Measurements from ENCODE around the gene MEG3. TPM values are rescaled to one million over a fixed set of nuclear protein-coding genes. Genes with fewer than 3 reads are reported as not detected.

Gene MEG3
- total and polyA plus RNA-seq, 9 of the 15 experiments (the other 6 are each of a cell fraction or from before 2014, with no cell fraction given): 0.10 to 5.3 (median 1.0) TPM; not detected in 1

- Histone ChIP-seq H2AFZ (ENCODE audit: low read depth, low read length) (no peak overlapping the region), H3K79me2 (ENCODE audit: control insufficient read depth, insufficient read depth, low read length) (no peaks in the 10 kb centered on the region), H3K4me3 (no peak overlapping the region), H3K9me3 (replicated peaks; ENCODE audit: control insufficient read depth, insufficient read depth, low read depth, low read length) (no peaks in the 10 kb centered on the region), H3K4me1 (replicated peaks in 1 of 2; ENCODE audit: control insufficient read depth in 2 of 2, insufficient read depth in 2 of 2, low read length in 2 of 2) (peaks cover 0 to 4% of the 10 kb centered on the region in 2 experiments; a peak in 3 of 5 replicates), H4K20me1 (replicated peaks; ENCODE audit: control insufficient read depth, insufficient read depth, low read length) (no peaks in the 10 kb centered on the region), H3K9me1 (ENCODE audit: control insufficient read depth, insufficient read depth, low read length) (no peaks in the 10 kb centered on the region), H3K9ac (ENCODE audit: insufficient read depth in 1 of 2, low read depth in 2 of 2, low read length in 2 of 2) (no peak overlapping the region), H3K27ac (ENCODE audit: extremely low read depth, low read depth, low read length) (no peak overlapping the region), H3K36me3 (ENCODE audit: control insufficient read depth, insufficient read depth, low read length) (no peaks in the 10 kb centered on the region), H3K4me2 (ENCODE audit: insufficient read depth, low read length) (no peak overlapping the region), H3K27me3 (ENCODE audit: control insufficient read depth in 2 of 2, insufficient read depth in 2 of 2, low read length in 2 of 2) (peaks cover 0 to 24% of the 10 kb centered on the region in 2 experiments; a peak in 3 of 5 replicates)
- 20% methylated on average over 6 of the region's 9 CpGs for WGBS (ENCODE audit: insufficient coverage, low coverage, missing lambda C conversion rate)
- POLR2A ChIA-PET: no interaction called here
- CTCF ChIA-PET (ENCODE audit: low intra/inter-chr PET ratio): no interaction called here
- intact Hi-C loops (cut with micrococcal nuclease): loop anchor here (10.0 kb wide), 1 partner anchor 175 kb away; no protein-coding TSS in a partner anchor
- no TSS peak for BruUV-seq (replicated peaks)
- in situ Hi-C loops (cut with MboI): loop anchor here (25.0 kb wide), 1 partner anchor 728 kb away; no protein-coding TSS in a partner anchor
- FAIRE-seq (no peak), DNase-seq (ENCODE audit: extremely low read depth in 1 of 4, low spot score in 3 of 4) (no peak), ATAC-seq (no peak)
- TF ChIP-seq MAX (CRISPR knock-in tag; IDR thresholded peaks at IDR 0.05) (no peak), ZFP1 (CRISPR knock-in tag; IDR thresholded peaks at IDR 0.05) (no peak), E2F3 (CRISPR knock-in tag; IDR thresholded peaks at IDR 0.05) (no peak), ZNF512 (tag; IDR thresholded peaks at IDR 0.05) (no peak), MAFK (IDR thresholded peaks at IDR 0.05; ENCODE audit: low read length) (no peak), PRMT5 (CRISPR knock-in tag; IDR thresholded peaks at IDR 0.05) (no peak), SMC3 (conservative IDR thresholded peaks at IDR 0.05; ENCODE audit: insufficient read depth, low read depth, low read length) (no peak), BCOR (IDR thresholded peaks at IDR 0.05) (no peak), CTCFL (IDR thresholded peaks at IDR 0.05; ENCODE audit: borderline replicate concordance, insufficient read depth, low read depth, low read length, poor library complexity, severe bottlenecking) (no peak), ZBTB1 (CRISPR knock-in tag; IDR thresholded peaks at IDR 0.05; ENCODE audit: borderline replicate concordance, low read depth) (no peak), HMG20B (CRISPR knock-in tag; IDR thresholded peaks at IDR 0.05) (no peak), ZNF175 (CRISPR knock-in tag; IDR thresholded peaks at IDR 0.05; ENCODE audit: low read depth) (no peak), KDM2B (CRISPR knock-in tag; IDR thresholded peaks at IDR 0.05) (no peak), ZNF280A (IDR thresholded peaks at IDR 0.05; ENCODE audit: low read depth, partially characterized antibody) (no peak), GABPB1 (CRISPR knock-in tag; IDR thresholded peaks at IDR 0.05) (no peak), E2F1 (CRISPR knock-in tag; IDR thresholded peaks at IDR 0.05) (no peak)
Measured at GRCh38 chr14:100909439-100909838, 83.5 kb downstream of the MEG3 start.

Measured in K562 (cell line).